GM12891 (cell line): ENCODE data around the gene GAGE10.
"Not testable (repeated sequence)": the region's sequence is repeated elsewhere in the genome, so short reads cannot be mapped to it uniquely, and the experiment has no call there.

ENCODE experiments used
- PAX5 ChIP-seq: IDR thresholded peaks from 2 replicates; pipeline ENCODE4 v1.6.1; 2011; ENCODE audit warnings: low read length, moderate library complexity, mild to moderate bottlenecking; ENCODE audit not compliant: insufficient read depth, severe bottlenecking
- POLR2A ChIP-seq: IDR thresholded peaks from 2 replicates; pipeline ENCODE4 v1.6.1; 2011; ENCODE audit warnings: low read depth, low read length, control low read depth
- POLR2AphosphoS5 ChIP-seq: IDR thresholded peaks from 2 replicates; pipeline ENCODE4 v1.6.1; 2011; ENCODE audit warnings: low read depth, low read length, control low read depth
- POU2F2 ChIP-seq: IDR thresholded peaks from 2 replicates; pipeline ENCODE4 v1.6.1; 2011; ENCODE audit warnings: low read depth, mild to moderate bottlenecking, control low read depth, low read length, moderate library complexity
- SPI1 ChIP-seq: IDR thresholded peaks from 2 replicates; pipeline ENCODE4 v1.6.1; 2011; ENCODE audit warnings: low read depth, low read length, control low read depth
- TAF1 ChIP-seq: IDR thresholded peaks from 2 replicates; pipeline ENCODE4 v1.6.1; 2011; ENCODE audit warnings: low read depth, low read length, control low read depth

- TF ChIP-seq POLR2A, TAF1, POLR2AphosphoS5, SPI1, PAX5, POU2F2: not testable (repeated sequence)
Measured at GRCh38 chrX:49344496-49345175, 41.2 kb downstream of the GAGE10 start.
